Gastroesophageal sphincter (tissue), 3 donors: ENCODE results near the gene LRRN4CL.

ENCODE experiments used
- POLR2A ChIP-seq, 2 donors: fragments of 450-650 bp; IDR thresholded peaks; one replicate each; pipeline ENCODE4 v1.6.1; 2017; ENCODE audit warnings: antibody characterized with exemption in 2 of 2, mild to moderate bottlenecking in 2 of 2, moderate library complexity in 1 of 2
- TF ChIP-seq, protein P1 (sequence below), 4 experiments: fragments of 200-600 bp in 2 of 4; fragments of 450-650 bp in 2 of 4; sonication (generic) in 1 of 4; IDR thresholded peaks; one replicate each; pipeline ENCODE4 v1.5.1; 2017 to 2019; ENCODE audit warnings: antibody characterized with exemption in 4 of 4, mild to moderate bottlenecking in 2 of 4, moderate library complexity in 2 of 4

DNA sequence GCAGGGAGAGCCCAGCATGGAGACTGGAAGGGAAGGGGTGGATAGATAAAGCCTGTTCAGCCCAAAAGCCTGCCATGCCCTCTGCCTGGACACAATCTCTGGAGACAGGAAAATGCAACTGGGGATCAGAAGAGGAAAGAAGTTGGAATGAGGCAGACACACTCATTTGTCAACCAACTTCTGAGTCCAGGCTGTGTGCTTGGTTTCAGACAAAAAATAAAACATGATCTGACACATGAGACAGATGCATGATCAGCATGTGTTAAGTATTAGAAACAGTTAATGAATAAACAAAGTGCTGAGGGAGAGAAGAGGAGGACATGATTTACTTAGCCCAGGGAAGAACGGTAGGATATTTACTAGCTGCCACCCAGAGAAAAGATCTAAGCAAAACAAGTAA, 839 bp downstream of the LRRN4CL start:
- no peak for TF ChIP-seq POLR2A (IDR thresholded peaks at IDR 0.05)
- TF ChIP-seq, protein P1, sequence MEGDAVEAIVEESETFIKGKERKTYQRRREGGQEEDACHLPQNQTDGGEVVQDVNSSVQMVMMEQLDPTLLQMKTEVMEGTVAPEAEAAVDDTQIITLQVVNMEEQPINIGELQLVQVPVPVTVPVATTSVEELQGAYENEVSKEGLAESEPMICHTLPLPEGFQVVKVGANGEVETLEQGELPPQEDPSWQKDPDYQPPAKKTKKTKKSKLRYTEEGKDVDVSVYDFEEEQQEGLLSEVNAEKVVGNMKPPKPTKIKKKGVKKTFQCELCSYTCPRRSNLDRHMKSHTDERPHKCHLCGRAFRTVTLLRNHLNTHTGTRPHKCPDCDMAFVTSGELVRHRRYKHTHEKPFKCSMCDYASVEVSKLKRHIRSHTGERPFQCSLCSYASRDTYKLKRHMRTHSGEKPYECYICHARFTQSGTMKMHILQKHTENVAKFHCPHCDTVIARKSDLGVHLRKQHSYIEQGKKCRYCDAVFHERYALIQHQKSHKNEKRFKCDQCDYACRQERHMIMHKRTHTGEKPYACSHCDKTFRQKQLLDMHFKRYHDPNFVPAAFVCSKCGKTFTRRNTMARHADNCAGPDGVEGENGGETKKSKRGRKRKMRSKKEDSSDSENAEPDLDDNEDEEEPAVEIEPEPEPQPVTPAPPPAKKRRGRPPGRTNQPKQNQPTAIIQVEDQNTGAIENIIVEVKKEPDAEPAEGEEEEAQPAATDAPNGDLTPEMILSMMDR (IDR thresholded peaks at IDR 0.05): no peak
